DMS114 treated with DMSO at 0.1 percent for 48 hours (cell line): ENCODE results near the gene GHRL.

Experiments used
- DNase-seq: peaks from one replicate; lab custom pipeline; 2025; ENCODE audit not compliant: unreplicated experiment; lab: John Stamatoyannopoulos, UW

GHRL gene

DNA sequence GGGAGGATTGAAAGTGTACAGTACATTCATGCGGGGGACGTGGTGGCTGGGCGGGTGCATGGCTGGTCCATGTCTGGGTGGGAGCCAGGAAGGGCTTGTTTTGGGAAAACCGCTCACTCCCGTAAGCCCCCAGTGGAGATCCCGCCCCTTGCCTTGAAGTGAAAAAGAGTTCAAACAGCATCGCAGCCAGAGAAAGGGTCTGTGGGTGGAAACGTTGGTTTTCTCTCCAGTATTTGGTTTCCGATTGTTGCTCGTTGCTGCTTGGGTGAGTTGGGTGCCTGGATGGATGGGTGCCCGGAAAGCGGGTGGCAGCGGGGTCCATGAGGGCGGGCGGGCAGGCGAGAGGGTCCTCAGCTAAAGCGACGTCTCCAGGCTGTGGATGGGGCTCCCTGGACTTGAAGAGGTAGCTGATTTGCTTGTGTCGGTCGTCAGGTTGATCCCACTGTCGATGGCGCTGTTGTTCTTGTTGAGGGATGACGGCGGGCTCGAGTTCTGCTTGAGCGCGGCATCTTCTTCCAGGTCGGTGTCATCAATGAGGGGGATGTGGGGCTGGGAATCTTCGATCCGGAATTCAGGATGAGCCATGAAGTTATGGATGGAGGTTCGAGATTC is 35.8 kb upstream of the GHRL start:
- no peak for DNase-seq

- DNase-seq: no peak
These were observed 34.8 kb upstream of the GHRL start for GRCh38 chr3:10327592-10327991.

DNA sequence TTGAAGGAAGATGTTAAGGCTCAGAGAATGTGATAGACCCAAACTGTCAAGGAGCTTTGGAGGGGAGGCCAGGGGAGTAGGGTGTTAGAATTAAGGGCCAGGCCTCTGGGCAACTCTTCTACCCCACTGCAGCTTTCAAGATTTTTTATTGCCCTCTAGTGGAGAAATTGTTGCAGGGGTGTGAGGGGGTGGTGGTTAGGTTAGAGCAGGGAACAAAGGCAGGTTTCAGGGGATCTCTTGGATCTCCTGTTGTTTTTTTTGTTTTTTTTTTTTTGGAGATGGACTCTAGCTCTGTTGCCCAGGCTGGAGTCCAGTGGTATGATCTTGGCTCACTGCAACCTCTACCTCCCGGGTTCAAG is 29.6 kb upstream of the GHRL start:
- DNase-seq: no peak

- no peak for DNase-seq
These were observed 29.0 kb upstream of the GHRL start for GRCh38 chr3:10321630-10322351.

GRCh38 chr3:10320320-10320677 is 27.6 kb upstream of the GHRL start:
- DNase-seq: no peak

DNA sequence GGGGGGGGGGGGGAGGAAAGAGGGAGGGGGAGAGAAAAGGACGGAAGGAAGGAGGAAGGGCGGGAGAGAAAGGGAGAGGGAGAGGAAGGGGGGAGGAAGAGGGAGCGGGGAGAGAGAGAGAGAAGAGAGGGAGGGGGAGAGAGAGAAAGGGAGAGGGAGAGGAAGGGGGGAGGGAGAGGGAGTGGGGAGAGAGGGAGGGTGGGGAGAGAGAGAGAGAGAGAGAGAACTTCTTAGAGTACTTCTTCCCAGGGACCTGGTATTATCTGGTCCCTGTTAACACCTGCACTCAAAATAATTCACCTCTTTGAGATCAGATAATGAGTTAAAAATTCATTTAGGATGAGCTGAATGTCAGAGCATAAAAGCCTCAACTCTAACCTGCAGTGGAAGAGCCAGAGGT is 27.1 kb upstream of the GHRL start:
- DNase-seq: no peak

GRCh38 chr3:10319251-10319650 is 26.5 kb upstream of the GHRL start:
- no peak for DNase-seq

DNA sequence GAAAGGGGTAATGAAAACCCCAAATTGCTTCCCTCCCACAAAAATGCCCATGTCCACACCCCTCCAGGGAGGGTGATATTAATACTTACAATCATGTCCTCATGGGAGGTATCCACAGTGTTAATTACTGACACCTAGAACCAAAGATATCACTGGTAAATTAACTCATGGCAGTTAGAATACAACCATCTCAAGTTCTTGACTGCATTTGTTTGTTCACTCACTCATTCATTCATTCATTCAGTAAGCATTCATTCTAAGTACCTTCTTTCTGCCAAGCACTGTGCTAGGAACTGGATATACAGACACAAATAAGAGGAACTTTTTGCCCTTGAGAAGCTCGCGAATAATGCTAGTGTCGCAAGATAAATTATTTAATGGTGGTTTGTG is 25.2 kb upstream of the GHRL start:
- DNase-seq: no peak

DNA sequence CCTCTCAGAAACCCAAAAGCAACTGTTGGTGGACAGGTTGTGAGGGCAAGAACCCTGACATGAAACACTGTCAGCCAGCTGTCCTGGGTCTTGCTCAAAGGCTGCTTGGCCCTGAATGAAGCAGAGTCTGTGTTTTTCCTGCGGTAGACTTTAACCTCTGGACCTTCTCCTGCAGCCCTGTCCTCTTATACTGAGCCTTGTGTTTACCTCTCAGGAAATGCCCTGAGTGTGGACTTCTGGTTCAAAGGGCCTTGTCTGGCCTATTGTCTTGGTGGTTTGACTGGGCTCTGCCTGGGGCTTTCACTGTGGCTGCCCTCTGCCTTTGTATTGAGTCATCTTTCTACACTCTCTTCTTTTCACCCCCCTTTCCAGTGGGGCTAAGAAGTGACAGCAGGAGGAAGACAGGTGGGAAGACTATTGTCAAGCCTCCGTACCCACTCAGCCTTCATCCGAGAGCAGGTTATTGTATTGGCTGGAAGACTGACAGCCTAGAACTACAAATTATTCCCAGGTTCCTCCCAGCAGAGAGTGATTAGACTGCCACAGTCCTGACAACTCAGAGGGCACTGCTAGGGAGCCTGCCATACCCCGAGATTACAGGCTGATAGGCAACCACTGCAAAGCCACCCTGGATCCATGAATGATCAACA is 24.7 kb upstream of the GHRL start:
- DNase-seq: no peak

- no peak for DNase-seq
These were observed 23.1 kb upstream of the GHRL start for GRCh38 chr3:10315771-10316344.

- DNase-seq: no peak
These were observed 22.4 kb upstream of the GHRL start for GRCh38 chr3:10315101-10315500.

- no peak for DNase-seq
These were observed 20.1 kb upstream of the GHRL start for GRCh38 chr3:10312861-10313260.

GRCh38 chr3:10312391-10312790 is 19.6 kb upstream of the GHRL start:
- no peak for DNase-seq

- no peak for DNase-seq
These were observed 19.0 kb upstream of the GHRL start for GRCh38 chr3:10311710-10312109.

DNA sequence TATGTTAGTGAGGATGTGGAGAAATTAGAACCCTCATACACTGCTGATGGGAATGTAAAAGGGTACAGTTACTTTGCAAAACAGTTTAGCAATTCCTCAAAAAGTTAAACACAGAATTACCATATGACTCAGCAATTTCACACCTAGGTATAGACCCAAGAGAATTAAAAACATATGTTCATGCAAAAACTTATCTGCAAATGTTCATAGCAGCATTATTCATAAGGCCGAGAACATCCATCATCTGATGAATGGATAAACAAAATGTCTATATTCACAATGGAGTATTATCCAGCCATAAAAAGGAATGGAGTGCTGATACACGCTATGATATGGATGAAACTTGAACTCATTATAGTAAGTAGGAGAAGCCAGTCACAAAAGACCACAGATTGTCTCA is 17.8 kb upstream of the GHRL start:
- DNase-seq: no peak

- DNase-seq: no peak
These were observed 17.0 kb upstream of the GHRL start for GRCh38 chr3:10309736-10310135.

DNA sequence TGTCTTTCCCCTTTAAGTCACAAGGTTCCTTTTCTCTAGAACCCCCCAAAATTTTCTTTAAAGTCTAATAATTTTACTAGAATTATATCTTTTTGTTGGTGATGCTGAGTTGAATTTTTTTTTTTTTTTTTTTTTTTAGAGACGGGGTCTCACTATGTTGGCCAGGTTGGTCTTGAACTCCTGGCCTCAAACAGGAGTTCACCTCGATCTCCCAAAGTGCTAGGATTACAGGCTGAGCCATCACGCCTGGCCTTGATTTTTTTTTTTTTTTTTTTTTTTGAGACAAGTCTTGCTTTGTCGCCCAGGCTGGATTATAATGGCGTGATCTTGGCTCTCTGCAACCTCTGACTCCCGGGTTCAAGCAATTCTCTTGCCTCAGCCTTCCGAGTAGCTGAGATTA is 15.9 kb upstream of the GHRL start:
- no peak for DNase-seq

DNA sequence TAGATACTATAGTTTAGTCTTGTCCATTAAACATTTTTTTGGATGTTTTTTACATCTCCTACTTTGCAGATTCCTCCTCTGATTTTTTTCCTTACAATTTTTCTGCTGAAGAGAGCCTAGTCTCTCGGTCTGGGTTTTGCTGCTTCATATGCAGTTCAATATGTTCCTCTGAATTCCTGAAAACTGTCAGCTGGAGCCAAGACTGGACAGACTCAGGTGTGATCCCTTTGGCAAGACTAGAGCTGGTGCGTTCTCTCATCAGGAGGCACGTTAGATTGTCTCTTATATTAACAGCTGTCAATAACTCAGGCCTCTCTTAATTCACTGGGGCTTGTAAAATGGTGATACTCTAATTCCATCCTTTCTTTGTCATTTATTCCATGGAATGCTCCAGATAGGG is 13.4 kb upstream of the GHRL start:
- DNase-seq: no peak

- DNase-seq: no peak
These were observed 12.7 kb upstream of the GHRL start for GRCh38 chr3:10305331-10305902.

- no peak for DNase-seq
These were observed 12.2 kb upstream of the GHRL start for GRCh38 chr3:10304905-10305304.

DNA sequence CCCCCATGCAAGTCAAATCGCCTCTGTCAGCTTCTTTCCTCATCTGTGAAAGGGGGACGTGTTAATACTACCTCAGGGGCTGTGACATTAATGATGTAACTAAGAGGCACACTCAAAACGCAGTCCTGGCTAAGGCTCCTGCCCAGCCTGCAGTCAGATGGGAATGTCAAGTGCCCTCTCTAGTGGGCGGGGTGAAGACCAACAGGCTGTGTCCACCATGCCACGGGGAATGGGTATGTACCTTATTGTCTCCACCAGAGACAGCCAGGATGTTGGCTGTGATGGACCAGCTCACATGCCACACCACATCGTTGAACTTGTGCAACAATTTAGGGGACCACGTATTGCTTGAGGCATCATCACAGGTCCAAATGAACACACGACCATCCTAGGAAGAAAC is 11.0 kb upstream of the GHRL start:
- no peak for DNase-seq

- no peak for DNase-seq
These were observed 10.4 kb upstream of the GHRL start for GRCh38 chr3:10303105-10303504.
